Mesendoderm (in vitro differentiated cells): Measurements from ENCODE around the gene ZFYVE9.

Experiments used
- DNase-seq: peaks from one replicate; pipeline ENCODE4 v3.0.0; 2013
- H2AK5ac ChIP-seq: 2 replicates; pipeline ENCODE4 v1.6.1; 2013; ENCODE audit warnings: low read length, inconsistent platforms
- H2BK120ac ChIP-seq: 2 replicates; pipeline ENCODE4 v1.6.1; 2013; ENCODE audit warnings: low read depth, mild to moderate bottlenecking, low read length, moderate library complexity, mixed read lengths
- H2BK15ac ChIP-seq: replicated peaks from 2 replicates; pipeline ENCODE4 v1.6.1; 2013; ENCODE audit warnings: low read depth, mild to moderate bottlenecking, moderate library complexity
- H2BK5ac ChIP-seq: 2 replicates; pipeline ENCODE4 v1.6.1; 2013; ENCODE audit warnings: low read length, inconsistent platforms
- H3K18ac ChIP-seq: 2 replicates; pipeline ENCODE4 v1.6.1; 2013; ENCODE audit warnings: mild to moderate bottlenecking, low read length, mixed read lengths
- H3K23ac ChIP-seq: one replicate; pipeline ENCODE4 v1.6.1; 2013; ENCODE audit warnings: low read length
- H3K27ac ChIP-seq: 2 replicates; pipeline ENCODE4 v1.5.1; 2013; ENCODE audit warnings: low read depth, mild to moderate bottlenecking, inconsistent platforms, low read length, moderate library complexity
- H3K27me3 ChIP-seq: 2 replicates; pipeline ENCODE4 v1.6.1; 2013; ENCODE audit warnings: low read length, control low read depth, mild to moderate bottlenecking, inconsistent platforms; ENCODE audit not compliant: insufficient read depth, poor library complexity
- H3K36me3 ChIP-seq: 2 replicates; pipeline ENCODE4 v1.6.1; 2013; ENCODE audit warnings: low read length, inconsistent platforms; ENCODE audit not compliant: control insufficient read depth, insufficient read depth
- H3K4ac ChIP-seq: one replicate; pipeline ENCODE4 v1.6.1; 2013; ENCODE audit warnings: low read depth, mild to moderate bottlenecking, low read length, moderate library complexity
- H3K4me1 ChIP-seq: 2 replicates; pipeline ENCODE4 v1.6.1; 2013; ENCODE audit warnings: low read depth, low read length, inconsistent platforms; ENCODE audit not compliant: control insufficient read depth
- H3K4me2 ChIP-seq: 2 replicates; pipeline ENCODE4 v1.6.1; 2013; ENCODE audit warnings: low read length
- H3K4me3 ChIP-seq: 2 replicates; pipeline ENCODE4 v1.5.1; 2013; ENCODE audit warnings: mild to moderate bottlenecking, low read length
- H3K56ac ChIP-seq: one replicate; pipeline ENCODE4 v1.6.1; 2013; ENCODE audit warnings: low read length
- H3K79me1 ChIP-seq: 2 replicates; pipeline ENCODE4 v1.6.1; 2013; ENCODE audit warnings: low read length, inconsistent platforms
- H3K79me2 ChIP-seq: 2 replicates; pipeline ENCODE4 v1.6.1; 2013; ENCODE audit warnings: mild to moderate bottlenecking, low read length; ENCODE audit not compliant: control insufficient read depth, insufficient read depth
- H3K9ac ChIP-seq: 2 replicates; pipeline ENCODE4 v1.6.1; 2013; ENCODE audit warnings: low read length, inconsistent platforms
- H4K5ac ChIP-seq: one replicate; pipeline ENCODE4 v1.6.1; 2013; ENCODE audit warnings: low read length
- H4K8ac ChIP-seq: one replicate; pipeline ENCODE4 v1.6.1; 2013; ENCODE audit warnings: low read depth, mild to moderate bottlenecking, control low read depth, low read length, moderate library complexity
- WGBS: extraction: QIAGEN DNeasy Blood & Tissue Kit; methylation state at CpG from one replicate; pipeline ENCODE4 v1.1.7; 2013; ENCODE audit warnings: low lambda C conversion rate, missing lambda C conversion rate; ENCODE audit not compliant: insufficient coverage; ENCODE audit errors: extremely low coverage; 5-methylcytosine and 5-hydroxymethylcytosine counted together

ZFYVE9 gene

DNA sequence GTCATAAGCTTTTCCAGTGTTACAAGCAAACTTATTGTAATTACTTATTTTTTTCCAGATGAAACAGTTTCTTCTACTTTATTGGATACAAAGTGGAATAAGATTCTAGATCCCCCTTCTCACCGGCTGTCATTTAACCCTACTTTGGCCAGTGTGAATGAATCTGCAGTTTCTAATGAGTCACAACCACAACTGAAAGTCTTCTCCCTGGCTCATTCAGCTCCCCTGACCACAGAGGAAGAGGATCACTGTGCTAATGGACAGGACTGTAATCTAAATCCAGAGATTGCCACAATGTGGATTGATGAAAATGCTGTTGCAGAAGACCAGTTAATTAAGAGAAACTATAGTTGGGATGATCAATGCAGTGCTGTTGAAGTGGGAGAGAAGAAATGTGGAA is 95.5 kb downstream of the ZFYVE9 start:
- Histone ChIP-seq H3K4me2 (no peak overlapping the region), H3K9ac (no peak overlapping the region), H3K36me3 (no peaks in the 10 kb centered on the region), H2BK120ac (no peak overlapping the region), H3K79me2 (no peaks in the 10 kb centered on the region), H3K23ac (no peak overlapping the region), H3K56ac (no peak overlapping the region), H3K4me3 (no peak overlapping the region), H3K4ac (no peak overlapping the region), H2AK5ac (no peak overlapping the region), H3K79me1 (no peaks in the 10 kb centered on the region), H3K18ac (no peak overlapping the region), H3K27ac (no peak overlapping the region), H3K4me1 (peaks cover 12% of the 10 kb centered on the region), H4K5ac (no peak overlapping the region), H2BK15ac (no peak overlapping the region), H2BK5ac (no peak overlapping the region), H3K27me3 (no peaks in the 10 kb centered on the region), H4K8ac (no peak overlapping the region)
- no CpG with 5 or more reads among the region's 1 CpG for WGBS
- DNase-seq: no peak

DNA sequence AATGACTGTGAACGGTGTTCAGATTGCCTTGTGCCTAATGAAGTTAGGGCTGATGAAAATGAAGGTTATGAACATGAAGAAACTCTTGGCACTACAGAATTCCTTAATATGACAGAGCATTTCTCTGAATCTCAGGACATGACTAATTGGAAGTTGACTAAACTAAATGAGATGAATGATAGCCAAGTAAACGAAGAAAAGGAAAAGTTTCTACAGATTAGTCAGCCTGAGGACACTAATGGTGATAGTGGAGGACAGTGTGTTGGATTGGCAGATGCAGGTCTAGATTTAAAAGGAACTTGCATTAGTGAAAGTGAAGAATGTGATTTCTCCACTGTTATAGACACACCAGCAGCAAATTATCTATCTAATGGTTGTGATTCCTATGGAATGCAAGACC is 96.6 kb downstream of the ZFYVE9 start:
- Histone ChIP-seq H3K27ac (no peak overlapping the region), H3K36me3 (no peaks in the 10 kb centered on the region), H3K4me1 (peaks cover 12% of the 10 kb centered on the region), H3K56ac (no peak overlapping the region), H4K8ac (no peak overlapping the region), H3K23ac (no peak overlapping the region), H3K4ac (no peak overlapping the region), H3K4me3 (no peak overlapping the region), H2AK5ac (no peak overlapping the region), H3K79me1 (no peaks in the 10 kb centered on the region), H3K9ac (no peak overlapping the region), H3K27me3 (no peaks in the 10 kb centered on the region), H3K79me2 (no peaks in the 10 kb centered on the region), H3K4me2 (no peak overlapping the region), H2BK120ac (peak overlapping the region; percentile 23), H2BK5ac (no peak overlapping the region), H4K5ac (no peak overlapping the region), H3K18ac (no peak overlapping the region), H2BK15ac (no peak overlapping the region)
- DNase-seq: no peak
- no CpG with 5 or more reads among the region's 2 CpGs for WGBS

DNA sequence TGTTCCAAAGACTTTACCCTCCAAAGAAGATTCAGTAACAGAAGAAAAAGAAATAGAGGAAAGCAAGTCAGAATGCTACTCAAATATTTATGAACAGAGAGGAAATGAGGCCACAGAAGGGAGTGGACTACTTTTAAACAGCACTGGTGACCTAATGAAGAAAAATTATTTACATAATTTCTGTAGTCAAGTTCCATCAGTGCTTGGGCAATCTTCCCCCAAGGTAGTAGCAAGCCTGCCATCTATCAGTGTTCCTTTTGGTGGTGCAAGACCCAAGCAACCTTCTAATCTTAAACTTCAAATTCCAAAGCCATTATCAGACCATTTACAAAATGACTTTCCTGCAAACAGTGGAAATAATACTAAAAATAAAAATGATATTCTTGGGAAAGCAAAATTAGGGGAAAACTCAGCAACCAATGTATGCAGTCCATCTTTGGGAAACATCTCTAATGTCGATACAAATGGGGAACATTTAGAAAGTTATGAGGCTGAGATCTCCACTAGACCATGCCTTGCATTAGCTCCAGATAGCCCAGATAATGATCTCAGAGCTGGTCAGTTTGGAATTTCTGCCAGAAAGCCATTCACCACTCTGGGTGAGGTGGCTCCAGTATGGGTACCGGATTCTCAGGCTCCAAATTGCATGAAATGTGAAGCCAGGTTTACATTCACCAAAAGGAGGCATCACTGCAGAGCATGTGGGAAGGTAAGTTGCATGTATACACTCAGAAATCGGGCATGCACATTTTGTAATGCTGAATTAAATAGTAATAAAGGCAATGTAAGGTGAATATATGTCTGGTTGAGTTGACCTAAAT is 97.2 kb downstream of the ZFYVE9 start:
- H3K9ac ChIP-seq: no peak overlapping the region
- no peaks in the 10 kb centered on the region for H3K36me3 ChIP-seq
- no peak overlapping the region for H3K4me2 ChIP-seq
- no peak overlapping the region for H2AK5ac ChIP-seq
- no peak overlapping the region for H2BK5ac ChIP-seq
- H3K4me3 ChIP-seq: no peak overlapping the region
- no peak overlapping the region for H3K4ac ChIP-seq
- H3K56ac ChIP-seq: no peak overlapping the region
- no peaks in the 10 kb centered on the region for H3K27me3 ChIP-seq
- H2BK120ac ChIP-seq: no peak overlapping the region
- peak; percentile 29 for DNase-seq
- no peak overlapping the region for H3K23ac ChIP-seq
- H3K4me1 ChIP-seq: peaks cover 12% of the 10 kb centered on the region
- no peak overlapping the region for H4K8ac ChIP-seq
- H4K5ac ChIP-seq: no peak overlapping the region
- no peaks in the 10 kb centered on the region for H3K79me1 ChIP-seq
- H3K27ac ChIP-seq: no peak overlapping the region
- no CpG with 5 or more reads among the region's 3 CpGs for WGBS
- no peak overlapping the region for H3K18ac ChIP-seq
- H2BK15ac ChIP-seq: no peak overlapping the region
- no peaks in the 10 kb centered on the region for H3K79me2 ChIP-seq

DNA sequence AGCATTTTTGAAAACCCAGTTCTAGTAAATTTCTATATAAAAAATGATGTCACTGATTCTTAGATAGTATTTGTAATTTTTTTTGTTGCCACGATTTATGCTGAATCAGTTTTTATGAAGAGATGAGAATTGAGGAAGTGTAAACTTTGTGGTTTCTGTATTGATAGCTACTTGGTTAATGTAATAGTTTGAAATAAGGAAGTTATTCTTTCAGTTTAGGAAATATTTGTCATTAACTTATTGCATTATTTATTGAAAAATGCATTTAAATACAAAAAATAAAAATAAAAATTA is 97.8 kb downstream of the ZFYVE9 start:
- Histone ChIP-seq H3K79me2 (no peaks in the 10 kb centered on the region), H3K4ac (no peak overlapping the region), H3K4me1 (peaks cover 12% of the 10 kb centered on the region), H2BK15ac (no peak overlapping the region), H3K4me3 (no peak overlapping the region), H3K27ac (no peak overlapping the region), H3K79me1 (no peaks in the 10 kb centered on the region), H3K9ac (no peak overlapping the region), H4K5ac (no peak overlapping the region), H3K18ac (no peak overlapping the region), H2BK120ac (no peak overlapping the region), H2AK5ac (no peak overlapping the region), H3K56ac (no peak overlapping the region), H4K8ac (no peak overlapping the region), H3K4me2 (no peak overlapping the region), H3K27me3 (no peaks in the 10 kb centered on the region), H3K23ac (no peak overlapping the region), H3K36me3 (no peaks in the 10 kb centered on the region), H2BK5ac (no peak overlapping the region)
- no peak for DNase-seq
- 100% methylated on average over 1 of the region's 1 CpG for WGBS

DNA sequence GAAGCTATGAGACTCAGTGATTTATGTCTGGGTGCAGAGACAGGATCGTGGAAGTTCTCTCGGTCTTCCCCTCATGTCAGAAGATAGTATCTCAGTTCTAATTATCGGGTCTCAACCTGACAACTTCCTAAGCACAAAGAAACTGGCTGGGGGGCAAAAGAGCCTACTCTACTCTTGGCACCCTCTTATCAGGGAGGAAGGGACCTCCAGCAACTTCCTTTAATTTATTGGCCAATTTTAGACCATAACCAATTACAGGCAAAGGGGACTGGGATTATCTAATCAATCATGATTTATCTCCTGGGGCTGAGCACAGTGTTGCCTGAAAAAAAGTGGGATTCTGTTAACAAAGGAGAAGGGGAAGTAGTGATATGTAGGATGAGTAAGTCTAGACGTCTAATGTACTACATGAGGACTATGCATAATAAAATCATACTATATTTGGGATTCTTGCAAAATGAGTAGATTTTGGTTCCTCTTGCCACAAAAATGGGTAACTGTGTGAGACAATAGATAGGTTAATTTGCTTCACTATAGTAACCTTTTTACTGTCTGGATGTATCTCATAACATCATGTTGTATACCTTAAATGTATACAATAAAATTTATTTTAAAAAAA is 98.8 kb downstream of the ZFYVE9 start:
- no peak overlapping the region for H2BK5ac ChIP-seq
- H3K23ac ChIP-seq: no peak overlapping the region
- no peaks in the 10 kb centered on the region for H3K79me2 ChIP-seq
- H3K27ac ChIP-seq: no peak overlapping the region
- H3K4me1 ChIP-seq: peaks cover 12% of the 10 kb centered on the region
- H3K56ac ChIP-seq: no peak overlapping the region
- H3K27me3 ChIP-seq: no peaks in the 10 kb centered on the region
- H2AK5ac ChIP-seq: no peak overlapping the region
- no peak overlapping the region for H4K5ac ChIP-seq
- no CpG with 5 or more reads among the region's 4 CpGs for WGBS
- no peak overlapping the region for H2BK120ac ChIP-seq
- DNase-seq: peak; percentile 85
- no peak overlapping the region for H3K4me2 ChIP-seq
- no peak overlapping the region for H3K18ac ChIP-seq
- H3K4me3 ChIP-seq: no peak overlapping the region
- no peaks in the 10 kb centered on the region for H3K36me3 ChIP-seq
- H3K4ac ChIP-seq: no peak overlapping the region
- H4K8ac ChIP-seq: no peak overlapping the region
- no peak overlapping the region for H3K9ac ChIP-seq
- no peaks in the 10 kb centered on the region for H3K79me1 ChIP-seq
- H2BK15ac ChIP-seq: no peak overlapping the region
